Heart left ventricle (tissue), 16 donors: ENCODE results near the gene PACSIN3. TPM values are rescaled to one million over a fixed set of nuclear protein-coding genes. Genes with fewer than 3 reads are reported as not detected.

Experiments
- ATAC-seq, 4 donors: fragments of 200-7000 bp; cut with Tn5 transposase; one replicate each; pipeline ENCODE4 v1.9.1; 2020 to 2022; ENCODE audit warnings: moderate library complexity in 4 of 4, mild to moderate bottlenecking in 3 of 4, moderate number of reproducible peaks in 1 of 4
- DNase-seq, 5 donors: peaks; one replicate each; pipeline ENCODE4 v3.0.0-alpha.2; 2020
- H3K27ac ChIP-seq, 12 donors: fragments of 200-600 bp; sonication (generic) in 4 of 12; one replicate each; pipeline versions ENCODE4 v1.5.0 to v1.8.0; 2016 to 2022; ENCODE audit warnings: mild to moderate bottlenecking in 2 of 12
- H3K27me3 ChIP-seq, 9 donors: fragments of 200-600 bp; sonication (generic) in 2 of 9; one replicate each; pipeline versions ENCODE4 v1.5.1 to v1.8.0; 2016 to 2022; ENCODE audit warnings: mild to moderate bottlenecking in 3 of 9
- H3K36me3 ChIP-seq, 9 donors: fragments of 200-600 bp; sonication (generic) in 2 of 9; one replicate each; pipeline versions ENCODE4 v1.5.0 to v1.8.0; 2018 to 2022; ENCODE audit warnings: mild to moderate bottlenecking in 2 of 9
- H3K4me1 ChIP-seq, 12 donors: fragments of 200-600 bp; sonication (generic) in 4 of 12; one replicate each; pipeline versions ENCODE4 v1.5.0 to v1.8.0; 2016 to 2022; ENCODE audit warnings: mild to moderate bottlenecking in 3 of 12
- H3K4me3 ChIP-seq, 12 donors: fragments of 200-600 bp; sonication (generic) in 4 of 12; one replicate each; pipeline versions ENCODE4 v1.5.0 to v1.8.0; 2017 to 2022; ENCODE audit warnings: mild to moderate bottlenecking in 9 of 12, moderate library complexity in 4 of 12
- H3K9me3 ChIP-seq, 12 donors: fragments of 200-600 bp; sonication (generic) in 4 of 12; one replicate each; pipeline versions ENCODE4 v1.5.0 to v1.8.0; 2016 to 2022; ENCODE audit warnings: mild to moderate bottlenecking in 1 of 12
- POLR2A ChIP-seq, 2 donors: fragments of 450-650 bp; IDR thresholded peaks; one replicate each; pipeline ENCODE4 v1.6.1; 2017; ENCODE audit warnings: antibody characterized with exemption in 2 of 2, mild to moderate bottlenecking in 2 of 2, moderate library complexity in 2 of 2
- WGBS, 4 donors: extraction: QIAGEN DNeasy Blood & Tissue Kit in 2 of 4; methylation state at CpG; one replicate each; pipeline versions ENCODE4 v1.1.5 to v1.1.7; 2013 to 2018; 5-methylcytosine and 5-hydroxymethylcytosine counted together
- intact Hi-C, 10 donors: fragments of 100-400 bp; cut with DNase I; formaldehyde crosslinking; loops; one replicate each; pipeline versions ENCODE4 v1.11.1 to v1.14.2; 2022
- polyA plus RNA-seq, 2 donors: library from polyadenylated mRNA; stranded (reverse); fragments of 200-250 nt; gene quantifications; one replicate each; pipeline ENCODE4 v1.2.3, GENCODE V29; 2013
- total RNA-seq, 9 donors: library from RNA; depleted of rRNA in 2 of 9; stranded (reverse); fragments of >200 nt in 2 of 9; fragmentation: NEBNext Ultra II Directional in 3 of 9; extraction: Animal tissue kit (Norgen Biotek cat#: 25700) in 3 of 9; gene quantifications; one replicate each; pipeline versions ENCODE4 v1.1.0 to v1.2.4, GENCODE V29; 2016 to 2023
- TF ChIP-seq, protein P1 (sequence below), 12 donors: fragments of 200-600 bp; sonication (generic) in 4 of 12; IDR thresholded peaks; one replicate each; pipeline versions ENCODE4 v1.5.0 to v1.8.0; 2018 to 2022; ENCODE audit warnings: antibody characterized with exemption in 12 of 12, mild to moderate bottlenecking in 5 of 12
- donor health status: ischemic (EF 13 %, LVEDD 7.1; RV severe dilation, severe dysfunction).
- donor health status: healthy with polysubstance abuse.
- donor health status: DM: no; HTN: yes; CAD: no.
- donor health status: DM: no; HTN: no; CAD: no.
- donor health status: ischemic (EF 25% LVEDD 6.9; RV normal size, moderate dysfunction).
- donor health status: ischemic (EF 25% LVEDD 5.7; RV mildly dilated, moderate dysfunction).
- donor health status: healthy.
- donor health status: DM: yes; HTN: yes; CAD: no.
- donor health status: ischemic (EF 35%, LVEDD 5.7; RV mildly dilated, moderate dysfunction).
- donor health status: nonischemic (EF 11% LVEDD 7.7; RV severe dilation, severe dysfunction).
- donor health status: DM: yes; HTN: yes; CAD: no.
- donor health status: PGD.
- donor health status: ischemic (EF 29% LVEDD 5.4; RV normal size, mild dysfunction).
- donor health status: nonischemic (EF 23%, LVEDD 6.1; RV moderate dilation, normal function).

PACSIN3 gene
- total and polyA plus RNA-seq, 11 donors: 123 to 330 (median 211) TPM

DNA sequence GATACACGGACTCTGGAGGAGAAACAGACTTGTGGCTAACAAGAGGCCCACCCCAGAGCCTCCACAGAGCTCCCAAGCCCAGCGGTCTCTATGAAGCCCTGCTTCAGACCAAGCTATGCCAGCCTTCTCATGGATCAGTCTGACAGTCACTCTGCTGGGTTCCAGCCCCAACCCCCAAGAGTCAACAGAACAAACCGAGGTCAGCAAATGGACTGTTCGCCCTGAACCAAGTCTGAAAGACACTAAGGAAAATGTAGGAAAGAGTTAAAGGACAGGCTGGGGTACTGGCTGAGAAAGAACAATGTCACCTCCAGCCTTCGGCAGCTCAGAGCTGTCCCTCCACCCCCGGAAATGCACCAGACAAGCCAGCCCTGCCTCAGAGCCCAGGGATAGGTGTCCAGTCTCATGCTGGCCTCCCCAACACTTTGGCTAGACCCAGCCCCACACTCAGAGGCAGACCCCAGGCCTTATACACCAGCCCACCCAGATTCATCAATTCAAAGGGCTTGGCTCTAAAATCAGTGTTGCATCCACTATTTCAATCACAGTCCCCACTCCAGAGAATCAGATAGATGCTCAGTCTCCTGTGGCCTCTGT, 13.4 kb downstream of the PACSIN3 start:
- Histone ChIP-seq H3K27ac (peak overlapping the region in 1 of 12 donors; percentile 47), H3K9me3 (no peaks in the 10 kb centered on the region), H3K27me3 (no peaks in the 10 kb centered on the region), H3K36me3 (peaks cover under 1 to 79% (median 74%) of the 10 kb centered on the region in 9 donors), H3K4me3 (no peak overlapping the region), H3K4me1 (peaks cover 6 to 55% (median 34%) of the 10 kb centered on the region in 12 donors)
- TF ChIP-seq, protein P1, sequence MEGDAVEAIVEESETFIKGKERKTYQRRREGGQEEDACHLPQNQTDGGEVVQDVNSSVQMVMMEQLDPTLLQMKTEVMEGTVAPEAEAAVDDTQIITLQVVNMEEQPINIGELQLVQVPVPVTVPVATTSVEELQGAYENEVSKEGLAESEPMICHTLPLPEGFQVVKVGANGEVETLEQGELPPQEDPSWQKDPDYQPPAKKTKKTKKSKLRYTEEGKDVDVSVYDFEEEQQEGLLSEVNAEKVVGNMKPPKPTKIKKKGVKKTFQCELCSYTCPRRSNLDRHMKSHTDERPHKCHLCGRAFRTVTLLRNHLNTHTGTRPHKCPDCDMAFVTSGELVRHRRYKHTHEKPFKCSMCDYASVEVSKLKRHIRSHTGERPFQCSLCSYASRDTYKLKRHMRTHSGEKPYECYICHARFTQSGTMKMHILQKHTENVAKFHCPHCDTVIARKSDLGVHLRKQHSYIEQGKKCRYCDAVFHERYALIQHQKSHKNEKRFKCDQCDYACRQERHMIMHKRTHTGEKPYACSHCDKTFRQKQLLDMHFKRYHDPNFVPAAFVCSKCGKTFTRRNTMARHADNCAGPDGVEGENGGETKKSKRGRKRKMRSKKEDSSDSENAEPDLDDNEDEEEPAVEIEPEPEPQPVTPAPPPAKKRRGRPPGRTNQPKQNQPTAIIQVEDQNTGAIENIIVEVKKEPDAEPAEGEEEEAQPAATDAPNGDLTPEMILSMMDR (IDR thresholded peaks at IDR 0.05): no peak
- TF ChIP-seq POLR2A (IDR thresholded peaks at IDR 0.05): no peak
- ATAC-seq (no peak), DNase-seq (no peak)
- 54 to 60% (median 56%) methylated on average over 5 to 6 of the region's 6 CpGs for WGBS, 4 donors
- intact Hi-C loops: loop anchor here in 2 of 10 donors (10.0 kb wide), 2 partner anchors 102 to 252 kb away; partner anchors contain the start of genes MADD (in 1 of the 2) and PSMC3 (in 1 of the 2)

DNA sequence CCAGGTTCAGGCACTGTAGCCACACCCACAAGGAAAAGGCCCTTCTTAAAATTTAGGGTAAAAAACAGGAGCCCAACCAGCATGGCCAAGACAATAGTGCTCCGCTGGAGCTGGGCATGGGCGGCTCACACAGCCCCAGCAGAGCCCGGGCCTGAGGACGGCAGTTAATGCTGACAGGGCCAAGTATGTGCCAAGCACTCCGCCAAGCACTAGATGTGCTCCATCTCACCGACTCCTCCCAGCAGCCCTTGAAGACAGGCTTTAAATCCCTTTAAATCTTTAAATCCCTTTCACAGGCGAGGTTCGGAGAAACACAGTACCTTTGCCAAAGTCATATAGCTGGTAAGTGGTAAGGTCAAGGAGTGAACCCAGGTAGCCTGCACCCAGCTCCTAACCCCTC, 14.4 kb downstream of the PACSIN3 start:
- no peak for TF ChIP-seq POLR2A (IDR thresholded peaks at IDR 0.05)
- TF ChIP-seq, protein P1 (IDR thresholded peaks at IDR 0.05): no peak
- H3K27ac ChIP-seq: peak overlapping the region in 4 of 12 donors; percentile 2 to 47 (median 36)
- DNase-seq (no peak), ATAC-seq (peak in 3 of 4 donors; percentile 37 to 46 (median 40))
- intact Hi-C loops: loop anchor here in 2 of 10 donors (10.0 kb wide), 2 partner anchors 103 to 253 kb away; partner anchors contain the start of genes MADD (in 1 of the 2) and PSMC3 (in 1 of the 2)
- peaks cover 4 to 89% (median 83%) of the 10 kb centered on the region in 9 donors for H3K36me3 ChIP-seq
- no peaks in the 10 kb centered on the region for H3K9me3 ChIP-seq
- peaks cover 4 to 47% (median 28%) of the 10 kb centered on the region in 12 donors for H3K4me1 ChIP-seq
- 53 to 72% (median 62%) methylated on average over 8 of the region's 8 CpGs for WGBS, 4 donors
- H3K4me3 ChIP-seq: no peak overlapping the region
- no peaks in the 10 kb centered on the region for H3K27me3 ChIP-seq

DNA sequence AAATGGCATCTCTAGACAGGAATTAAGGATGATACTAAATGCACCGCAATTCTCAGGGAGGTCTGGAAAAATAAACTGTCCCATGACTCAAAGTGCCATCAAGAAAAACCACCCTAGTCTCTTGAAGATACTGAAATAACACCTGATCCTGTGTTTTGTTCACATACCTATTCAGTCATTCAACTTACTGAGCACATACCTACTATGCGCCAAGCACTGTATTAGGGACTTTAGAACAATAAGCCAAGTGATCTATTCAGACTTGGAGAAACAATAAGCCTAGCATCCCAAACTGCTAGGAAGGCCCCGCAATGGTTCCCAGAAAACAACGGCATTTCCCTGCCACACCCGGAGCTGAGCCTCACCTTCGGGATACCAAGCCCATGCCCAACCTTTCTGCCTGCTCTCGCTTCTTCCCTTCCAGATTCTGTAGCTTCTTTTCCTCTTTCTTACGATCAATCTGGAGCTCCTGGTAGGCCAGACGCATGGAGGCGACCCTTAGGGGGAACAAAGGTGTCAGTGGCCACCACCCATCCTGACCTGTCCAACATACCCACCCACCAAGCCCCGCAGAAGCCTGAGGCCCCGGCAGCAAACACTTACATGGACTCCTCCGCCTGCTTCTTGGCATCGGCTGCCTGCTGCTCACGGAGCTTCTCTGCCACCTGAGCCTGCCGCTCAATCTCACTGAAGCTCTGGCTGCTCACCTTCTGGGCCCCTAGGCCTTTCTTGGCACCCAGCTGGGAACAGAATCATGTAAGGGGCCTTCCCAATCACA, 15.0 kb downstream of the PACSIN3 start:
- Histone ChIP-seq H3K36me3 (peaks cover 4 to 95% (median 90%) of the 10 kb centered on the region in 9 donors), H3K4me1 (peaks cover 4 to 47% (median 28%) of the 10 kb centered on the region in 12 donors), H3K27me3 (no peaks in the 10 kb centered on the region), H3K27ac (peak overlapping the region in 4 of 12 donors; percentile 2 to 47 (median 36)), H3K4me3 (no peak overlapping the region), H3K9me3 (no peaks in the 10 kb centered on the region)
- intact Hi-C loops: loop anchor here in 2 of 10 donors (10.0 kb wide), 2 partner anchors 104 to 254 kb away; partner anchors contain the start of genes MADD (in 1 of the 2) and PSMC3 (in 1 of the 2)
- no peak for ATAC-seq
- 87 to 91% (median 90%) methylated on average over 15 to 16 of the region's 16 CpGs for WGBS, 4 donors
- TF ChIP-seq, protein P1 (IDR thresholded peaks at IDR 0.05): no peak
- TF ChIP-seq POLR2A (IDR thresholded peaks at IDR 0.05): no peak
- no peak for DNase-seq

DNA sequence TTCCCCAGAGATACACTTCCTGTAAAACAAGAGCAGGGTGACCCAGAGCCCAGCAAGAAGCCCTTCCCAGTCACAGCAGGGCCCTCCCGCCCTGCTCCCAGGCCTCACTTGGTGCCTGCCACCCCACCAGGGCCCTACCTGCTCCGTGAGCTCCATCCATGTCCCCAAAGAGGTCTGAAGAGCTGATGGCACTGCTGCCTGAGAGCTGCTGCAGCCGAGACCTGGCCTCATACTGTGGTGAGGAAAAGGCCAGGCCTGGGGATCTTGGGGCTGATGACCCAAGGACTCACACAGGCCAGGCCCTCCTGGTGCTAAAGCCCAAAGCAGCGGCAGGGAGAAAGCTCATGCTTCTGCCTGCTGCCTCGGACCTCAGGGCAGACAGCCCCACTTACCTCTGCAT, 19.9 kb downstream of the PACSIN3 start:
- TF ChIP-seq, protein P1 (IDR thresholded peaks at IDR 0.05): no peak
- TF ChIP-seq POLR2A (IDR thresholded peaks at IDR 0.05): no peak
- H3K4me3 ChIP-seq: no peak overlapping the region
- intact Hi-C loops: no loop called here
- H3K36me3 ChIP-seq: peaks cover 4 to 90% (median 82%) of the 10 kb centered on the region in 9 donors
- DNase-seq: no peak
- H3K9me3 ChIP-seq: no peaks in the 10 kb centered on the region
- no peak for ATAC-seq
- 88 to 95% (median 93%) methylated on average over 3 to 5 of the region's 5 CpGs for WGBS, 4 donors
- H3K27ac ChIP-seq: no peak overlapping the region
- peaks cover 0 to 22% (median 5%) of the 10 kb centered on the region in 12 donors for H3K4me1 ChIP-seq
- H3K27me3 ChIP-seq: no peaks in the 10 kb centered on the region
